HG03135 (cell line): ENCODE data around the gene STX12.
A peak's percentile ranks its signal among the peaks of the same experiment; 100 is the strongest.
"Not testable (repeated sequence)": the region's sequence is repeated elsewhere in the genome, so short reads cannot be mapped to it uniquely, and the experiment has no call there.

Source experiments
- ATAC-seq: cut with Tn5 transposase; IDR thresholded peaks from one replicate; pipeline ENCODE4 v1.9.1; 2021; ENCODE audit warnings: mild to moderate bottlenecking, moderate library complexity; ENCODE audit not compliant: unreplicated experiment

The STX12 gene

GRCh38 chr1:27829339-27829960 is 56.4 kb downstream of the STX12 start:
- not testable (repeated sequence) for ATAC-seq

DNA sequence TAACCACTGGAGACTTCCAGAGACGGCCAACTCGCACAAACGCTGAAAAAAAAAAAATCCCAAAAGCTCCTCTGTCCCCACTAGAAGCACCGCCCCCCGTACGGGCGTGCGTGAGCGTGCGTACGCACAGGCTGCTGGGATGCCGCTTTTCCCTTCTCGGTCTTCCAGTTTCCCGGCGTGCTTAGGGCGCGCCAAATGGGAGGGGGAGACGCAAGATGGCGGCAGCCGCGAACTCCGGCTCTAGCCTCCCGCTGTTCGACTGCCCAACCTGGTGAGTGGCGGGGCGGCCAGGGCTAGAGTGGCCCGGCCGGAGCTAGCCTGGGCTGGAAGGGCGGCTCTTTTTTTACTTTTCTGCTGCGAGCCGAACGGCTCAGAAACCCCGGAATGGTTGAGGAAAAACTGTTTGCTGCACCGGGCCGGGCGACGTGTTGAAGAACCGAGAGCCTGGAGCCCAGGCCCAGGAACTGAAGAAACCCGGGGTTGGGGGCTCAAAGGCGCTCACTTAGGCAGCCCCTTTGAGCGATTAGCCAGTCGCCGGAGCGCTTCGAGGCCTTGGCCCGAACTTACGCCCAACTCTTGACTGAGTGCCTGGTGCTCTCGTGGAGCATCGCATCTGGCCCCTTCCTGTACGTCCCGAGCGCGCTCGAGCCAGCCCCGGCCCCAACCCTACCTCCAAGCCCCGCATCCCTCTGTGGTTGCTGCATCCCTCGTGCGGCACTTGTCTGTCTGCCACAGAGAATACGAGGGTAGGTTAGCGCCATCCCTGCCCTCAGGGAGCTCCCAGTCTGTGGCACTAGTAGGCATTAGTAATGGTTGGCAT is 57.8 kb downstream of the STX12 start, which contains the start of gene PPP1R8:
Gene PPP1R8 (plus strand): TSS at position 162 of the 820 bp plus-strand sequence. CDS start 54 bp downstream, at position 216.
- peak; percentile 90 for ATAC-seq

GRCh38 chr1:27831568-27832410 is 58.8 kb downstream of the STX12 start:
- ATAC-seq, result no peak

GRCh38 chr1:27832762-27833161 is 59.7 kb downstream of the STX12 start:
- no peak for ATAC-seq

DNA sequence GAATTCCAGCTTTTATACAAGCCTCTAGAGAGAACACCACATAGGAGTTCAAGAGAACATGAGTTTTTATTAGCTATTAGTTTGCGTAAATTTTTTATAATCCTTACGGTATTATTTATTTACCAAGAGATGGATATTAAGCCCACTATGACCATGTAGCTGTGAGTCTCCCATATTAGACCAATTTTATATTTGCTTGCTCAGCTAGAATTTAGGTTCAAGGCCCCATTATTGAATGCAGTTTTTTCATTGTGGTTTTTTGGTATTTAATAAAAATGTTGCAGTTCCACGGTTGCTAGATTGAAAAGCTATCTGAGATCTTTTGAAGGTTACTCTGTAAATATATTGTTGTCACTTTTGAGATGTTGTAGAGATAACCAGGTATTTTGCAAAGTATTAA is 60.5 kb downstream of the STX12 start:
- no peak for ATAC-seq

DNA sequence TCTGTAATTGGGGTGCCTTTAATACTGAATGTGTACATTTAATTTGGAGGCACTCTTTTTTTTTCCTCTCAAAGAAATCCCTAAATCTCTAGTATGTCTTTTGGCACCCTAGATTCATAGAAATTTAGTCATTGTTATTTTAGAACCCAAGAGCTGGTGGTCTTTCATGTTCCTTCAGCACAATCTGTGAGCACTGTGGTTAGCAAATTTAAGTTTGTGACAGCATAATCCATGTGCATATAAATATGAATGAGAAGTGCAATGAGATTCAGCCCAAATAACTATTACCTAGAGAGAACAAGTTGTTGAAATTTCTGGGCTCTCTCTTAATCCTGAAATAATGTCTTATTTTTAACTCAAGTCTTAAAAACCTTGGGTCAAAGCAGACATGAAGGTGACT is 62.0 kb downstream of the STX12 start:
- ATAC-seq, result no peak

- no peak for ATAC-seq
These were observed 62.5 kb downstream of the STX12 start for GRCh38 chr1:27835501-27835900.

DNA sequence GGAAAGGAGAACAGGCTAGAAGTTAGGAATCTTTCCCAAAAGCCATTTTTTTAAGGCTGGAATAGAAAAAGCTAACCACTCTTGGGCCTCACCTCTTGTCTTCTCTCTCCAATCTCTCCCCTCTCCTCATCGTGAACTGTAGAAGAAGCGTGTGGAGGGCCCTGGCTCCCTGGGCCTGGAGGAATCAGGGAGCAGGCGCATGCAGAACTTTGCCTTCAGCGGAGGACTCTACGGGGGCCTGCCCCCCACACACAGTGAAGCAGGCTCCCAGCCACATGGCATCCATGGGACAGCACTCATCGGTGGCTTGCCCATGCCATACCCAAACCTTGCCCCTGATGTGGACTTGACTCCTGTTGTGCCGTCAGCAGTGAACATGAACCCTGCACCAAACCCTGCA is 76.9 kb downstream of the STX12 start:
- no peak for ATAC-seq

- ATAC-seq, result no peak
These were observed 82.1 kb downstream of the STX12 start for GRCh38 chr1:27855085-27855484.

GRCh38 chr1:27856561-27857343 is 83.7 kb downstream of the STX12 start:
- no peak for ATAC-seq

- ATAC-seq, result not testable (repeated sequence)
These were observed 84.5 kb downstream of the STX12 start for GRCh38 chr1:27857552-27857951.

DNA sequence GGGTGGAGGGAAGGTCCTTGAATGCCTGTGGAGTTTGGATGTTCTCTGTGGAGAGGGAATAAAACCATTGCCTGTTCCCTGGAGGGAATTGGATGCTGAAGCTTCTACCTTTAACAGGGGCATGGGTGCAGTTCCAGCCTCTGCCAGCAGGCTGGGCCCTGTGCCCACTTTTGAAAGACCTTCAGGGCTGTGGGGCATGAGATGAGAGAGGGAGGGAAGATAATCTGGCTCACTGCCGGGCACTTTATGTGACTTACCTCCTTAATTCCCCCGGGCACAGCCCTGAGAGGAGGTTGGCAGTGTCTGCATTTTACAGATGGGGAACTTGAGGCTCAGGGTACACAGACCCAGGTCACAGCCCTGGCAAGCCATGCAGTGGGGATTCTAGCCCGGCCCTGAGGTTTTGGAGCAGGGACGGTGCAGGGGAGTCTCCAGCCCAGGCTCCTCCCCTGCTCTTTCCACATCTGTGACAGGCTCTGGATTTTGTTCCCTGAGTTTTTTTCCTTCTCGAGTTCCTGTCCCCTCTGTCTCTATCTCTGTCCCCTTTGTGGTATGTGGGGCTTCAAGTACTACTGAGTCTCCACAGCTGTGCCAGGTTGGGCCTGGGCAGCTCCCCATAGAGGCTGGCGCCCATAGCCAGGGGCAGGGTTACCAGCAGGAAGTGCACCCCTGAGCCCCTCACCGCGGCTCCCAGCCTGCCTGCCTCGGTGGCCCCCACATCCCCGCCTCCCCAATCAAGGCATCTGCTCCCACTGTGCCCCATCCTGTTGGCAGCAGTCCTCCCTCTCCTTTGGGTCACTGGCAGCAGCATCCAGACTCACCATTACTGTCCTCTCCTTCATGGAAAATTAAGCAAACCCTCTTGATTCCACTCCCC is 85.3 kb downstream of the STX12 start:
- peak; percentile 63 for ATAC-seq

DNA sequence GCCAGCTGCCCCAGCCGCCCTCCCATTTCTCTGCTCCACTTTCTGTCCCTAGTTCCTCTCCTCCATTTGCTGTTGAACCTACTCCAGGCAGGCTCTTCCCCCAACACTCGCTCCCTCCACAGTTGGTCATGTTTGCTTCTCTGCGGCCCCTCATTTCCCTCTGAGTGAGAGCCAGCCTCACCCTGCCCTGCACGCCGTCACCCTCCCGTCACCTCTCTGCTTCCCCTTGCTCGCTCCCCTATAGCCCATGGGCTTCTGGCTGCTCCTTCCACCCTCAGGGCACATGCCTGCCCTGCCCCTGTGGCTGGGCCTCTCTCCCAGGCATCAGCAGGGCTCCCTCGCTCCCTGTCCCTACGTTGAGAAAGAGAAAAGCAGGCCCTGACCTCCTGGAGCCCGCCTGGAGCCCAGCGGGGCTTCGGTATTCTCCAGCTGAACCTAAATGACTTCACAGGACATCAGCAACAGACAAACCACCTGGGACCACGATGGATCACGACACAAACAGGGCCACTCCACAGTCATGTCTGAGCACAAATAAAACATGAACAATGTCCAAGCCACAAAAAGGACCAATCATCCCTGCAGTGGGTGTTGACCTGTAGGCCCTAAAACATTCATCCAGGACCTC is 86.0 kb downstream of the STX12 start:
- no peak for ATAC-seq

- no peak for ATAC-seq
These were observed 88.4 kb downstream of the STX12 start for GRCh38 chr1:27861436-27861835.

GRCh38 chr1:27862004-27862403 is 89.0 kb downstream of the STX12 start:
- no peak for ATAC-seq

DNA sequence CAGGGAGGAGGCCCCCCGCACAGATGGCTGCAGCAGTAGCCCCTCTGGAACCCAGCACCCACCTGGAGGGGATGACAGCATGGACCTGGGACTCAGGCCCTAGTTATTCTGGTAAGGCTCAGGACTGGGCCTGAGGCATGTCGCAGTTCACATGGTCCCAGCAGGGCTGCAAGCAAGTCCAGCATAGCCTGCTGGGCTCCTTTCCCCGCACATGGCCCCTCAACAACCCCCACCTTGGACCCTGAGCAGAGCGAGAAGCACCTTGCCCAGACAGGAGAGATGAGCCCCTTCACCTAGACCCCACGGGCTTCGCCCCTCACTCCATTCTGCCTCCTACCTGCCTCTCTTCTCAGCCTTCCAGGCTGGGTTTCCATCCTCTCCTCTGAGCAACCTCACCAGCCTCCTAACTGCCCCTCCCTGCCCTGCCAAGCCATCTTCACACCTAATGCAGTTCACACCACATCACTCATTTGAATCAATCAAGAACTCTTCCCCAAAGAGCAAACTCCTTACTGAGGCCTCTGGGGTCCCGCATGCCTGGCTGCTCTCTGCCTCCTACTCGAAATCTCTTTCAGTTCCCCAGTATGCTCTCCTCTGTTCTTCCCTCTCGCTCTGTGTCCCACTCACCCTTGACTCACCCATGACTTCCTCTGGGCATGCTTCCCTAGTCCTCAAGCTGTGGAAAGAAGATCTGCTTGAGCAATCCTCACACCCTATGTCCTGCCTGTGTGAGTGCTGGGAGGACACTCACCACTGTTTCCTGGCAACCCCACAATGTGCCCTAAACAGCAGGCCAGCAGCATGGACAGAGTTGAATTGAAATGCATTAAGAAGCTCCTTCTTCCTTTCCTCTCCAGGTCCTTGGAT is 89.9 kb downstream of the STX12 start:
- ATAC-seq, result no peak

DNA sequence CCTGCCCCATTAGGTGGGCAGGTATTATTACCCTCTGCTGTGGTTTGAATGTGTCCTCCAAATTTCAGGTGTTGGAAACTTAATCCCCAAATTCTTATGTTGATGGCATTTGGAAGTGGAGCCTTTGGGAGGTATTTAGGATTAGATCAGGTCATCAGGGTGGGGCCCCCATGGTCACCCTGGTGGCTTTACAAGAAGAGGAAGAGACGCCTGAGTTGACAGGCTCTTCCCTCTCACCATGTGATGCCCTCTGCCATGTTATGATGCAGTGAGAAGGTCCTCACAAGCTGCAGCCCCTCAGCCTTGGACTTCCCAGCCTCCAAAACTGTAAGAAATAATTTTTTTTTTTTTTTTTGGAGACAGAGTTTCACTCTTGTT is 90.5 kb downstream of the STX12 start:
- no peak for ATAC-seq

DNA sequence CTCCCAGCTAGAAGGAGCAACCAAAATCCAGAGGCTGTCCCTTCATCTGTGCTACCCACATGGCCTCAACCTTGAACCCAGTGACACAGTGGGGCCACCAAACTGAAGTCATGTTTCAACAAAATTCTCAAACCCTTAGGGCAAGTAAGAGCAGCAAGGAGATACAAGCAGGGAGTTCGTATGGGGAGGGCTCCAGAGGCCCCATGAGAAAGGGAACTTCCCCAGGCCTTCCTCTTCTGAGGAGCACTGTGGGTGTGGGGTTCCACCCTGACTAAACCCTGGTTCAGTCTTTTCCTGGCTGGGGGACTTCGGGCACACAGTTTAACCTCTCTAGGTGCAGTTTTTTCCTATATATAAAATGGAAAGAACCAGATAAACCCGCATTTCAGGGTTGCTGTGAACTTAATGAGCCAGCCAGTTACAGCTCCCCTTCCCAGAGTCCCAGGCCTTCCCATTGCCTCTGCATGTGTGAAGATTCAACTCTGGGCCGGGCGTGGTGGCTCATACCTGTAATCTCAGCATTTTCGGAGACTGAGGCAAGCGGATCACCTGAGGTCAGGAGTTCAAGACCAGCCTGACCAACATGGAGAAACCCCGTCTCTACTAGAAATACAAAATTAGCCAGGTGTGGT is 91.4 kb downstream of the STX12 start:
- no peak for ATAC-seq
